Measurements from ENCODE around the gene POLR2A.

- TF ChIP-seq NKRF (conservative IDR thresholded peaks at IDR 0.05) (no peak), JUND (IDR thresholded peaks at IDR 0.05; ENCODE audit: low read depth, low read length) (no peak), IRF5 (IDR thresholded peaks at IDR 0.05; ENCODE audit: borderline replicate concordance) (no peak), EP300 (IDR thresholded peaks at IDR 0.05; ENCODE audit: borderline replicate concordance in 1 of 2, control insufficient read depth in 1 of 2, low read depth in 2 of 2, low read length in 2 of 2) (no peak), SMAD1 (IDR thresholded peaks at IDR 0.05; ENCODE audit: low read depth, partially characterized antibody) (no peak), CTCF (IDR thresholded peaks at IDR 0.05 in 2 of 3, conservative IDR thresholded peaks at IDR 0.05 in 1 of 3; ENCODE audit: control insufficient read depth in 2 of 3, extremely low read depth in 1 of 3, insufficient read depth in 1 of 3, low read depth in 3 of 3, low read length in 3 of 3) (no peak), RAD21 (IDR thresholded peaks at IDR 0.05; ENCODE audit: insufficient read depth, low read depth, low read length) (no peak), BCLAF1 (IDR thresholded peaks at IDR 0.05) (no peak), JUNB (IDR thresholded peaks at IDR 0.05) (no peak), ELK1 (IDR thresholded peaks at IDR 0.05; ENCODE audit: low read depth, low read length) (no peak), ATF2 (IDR thresholded peaks at IDR 0.05; ENCODE audit: low read length) (no peak)
Measured at GRCh38 chr17:7538891-7539545, 54.9 kb downstream of the POLR2A start.

Data from GM12878 (cell line).